B cell (primary cell): Measurements from ENCODE around the gene PAX1. TPM values are rescaled to one million over a fixed set of nuclear protein-coding genes. Genes with fewer than 3 reads are reported as not detected.

Experiments used
- ATAC-seq: fragments of 200-7000 bp; cut with Tn5 transposase; one replicate; pipeline ENCODE4 v1.10.0; 2021; ENCODE audit warnings: low read depth, mild to moderate bottlenecking, moderate number of reproducible peaks, moderate library complexity
- CTCF ChIA-PET: fragments of 350-600 bp; sonication (Branson Sonifier 250); formaldehyde crosslinking; loops from one replicate; lab custom pipeline; 2021; ENCODE audit warnings: antibody characterized with exemption, inconsistent platforms; lab: Charles Lee
- POLR2A ChIA-PET: fragments of 350-600 bp; sonication (Branson Sonifier 250); formaldehyde crosslinking; loops from one replicate; lab custom pipeline; 2021; ENCODE audit warnings: antibody characterized with exemption; lab: Charles Lee
- DNase-seq: peaks from one replicate; pipeline ENCODE4 v3.0.0; 2013
- H2AFZ ChIP-seq: 2 replicates; pipeline ENCODE4 v1.6.1; 2012; ENCODE audit warnings: mild to moderate bottlenecking, low read depth, low read length; ENCODE audit not compliant: insufficient read depth, poor library complexity, severe bottlenecking
- H3K27ac ChIP-seq, 2 donors: 1 replicate in 1 of 2; 2 replicates in 1 of 2; pipeline ENCODE4 v1.5.1; 2012 to 2013; ENCODE audit warnings: low read length in 2 of 2, mild to moderate bottlenecking in 2 of 2, moderate library complexity in 1 of 2
- H3K27me3 ChIP-seq, 4 experiments: fragments of 200-600 bp in 1 of 4; sonication (generic) in 1 of 4; replicated peaks in 1 of 4; 1 replicate in 2 of 4; 2 replicates in 2 of 4; pipeline versions ENCODE4 v1.6.1 to v1.7.0; 2013 to 2016; ENCODE audit warnings: low read length in 3 of 4, mild to moderate bottlenecking in 2 of 4, mixed read lengths in 1 of 4, moderate library complexity in 1 of 4; ENCODE audit not compliant: insufficient read depth in 4 of 4, control insufficient read depth in 3 of 4; ENCODE audit errors: control extremely low read depth in 1 of 4
- H3K36me3 ChIP-seq, 2 experiments: replicated peaks in 1 of 2; 1 replicate in 1 of 2; 2 replicates in 1 of 2; pipeline versions ENCODE4 v1.6.1 to v1.7.1; 2013; ENCODE audit warnings: low read length in 1 of 2; ENCODE audit not compliant: insufficient read depth in 2 of 2, control insufficient read depth in 1 of 2; ENCODE audit errors: control extremely low read depth in 1 of 2, extremely low read depth in 1 of 2
- H3K4me1 ChIP-seq, 2 donors: fragments of 200-600 bp in 1 of 2; sonication (generic) in 1 of 2; 1 replicate in 1 of 2; 2 replicates in 1 of 2; pipeline versions ENCODE4 v1.5.1 to v1.6.1; 2013 to 2017; ENCODE audit warnings: low read length in 2 of 2; ENCODE audit not compliant: control insufficient read depth in 2 of 2, insufficient read depth in 2 of 2
- H3K4me2 ChIP-seq: replicated peaks from 2 replicates; pipeline ENCODE3; 2012; ENCODE audit warnings: mild to moderate bottlenecking, low read depth, low read length; ENCODE audit not compliant: poor library complexity, severe bottlenecking
- H3K4me3 ChIP-seq, 5 experiments: fragments of 200-600 bp in 1 of 5; sonication (generic) in 1 of 5; 1 replicate in 3 of 5; 2 replicates in 2 of 5; pipeline versions ENCODE4 v1.5.1 to v1.7.0; 2011 to 2016; ENCODE audit warnings: low read length in 4 of 5, mild to moderate bottlenecking in 4 of 5, low read depth in 2 of 5, control low read depth in 1 of 5, moderate library complexity in 1 of 5; ENCODE audit not compliant: insufficient read depth in 1 of 5; ENCODE audit errors: control extremely low read depth in 1 of 5, extremely low read depth in 1 of 5
- H3K79me2 ChIP-seq: fragments of 200-600 bp; sonication (generic); one replicate; pipeline ENCODE4 v1.6.0; 2016; ENCODE audit warnings: low read length; ENCODE audit not compliant: control insufficient read depth, insufficient read depth
- H3K9ac ChIP-seq: fragments of 200-600 bp; sonication (generic); 2 replicates; pipeline ENCODE4 v1.6.1; 2017; ENCODE audit warnings: mild to moderate bottlenecking, low read length, moderate library complexity
- H3K9me3 ChIP-seq, 3 donors: one replicate each; pipeline versions ENCODE4 v1.6.1 to v1.7.1; 2013; ENCODE audit warnings: low read length in 2 of 3; ENCODE audit not compliant: control insufficient read depth in 2 of 3, insufficient read depth in 1 of 3; ENCODE audit errors: control extremely low read depth in 1 of 3
- H4K20me1 ChIP-seq: 2 replicates; pipeline ENCODE4 v1.6.0; 2012; ENCODE audit warnings: mild to moderate bottlenecking, low read length; ENCODE audit not compliant: insufficient read depth, control insufficient read depth, poor library complexity, severe bottlenecking
- H3K27ac Mint-ChIP-seq: one replicate; pipeline ENCODE4 v1.8.0; 2021; ENCODE audit warnings: mixed read lengths
- H3K27me3 Mint-ChIP-seq: one replicate; pipeline ENCODE4 v1.8.0; 2021; ENCODE audit warnings: mixed read lengths
- H3K4me1 Mint-ChIP-seq: one replicate; pipeline ENCODE4 v1.8.0; 2021; ENCODE audit warnings: mixed read lengths
- H3K4me3 Mint-ChIP-seq: one replicate; pipeline ENCODE4 v1.8.0; 2021; ENCODE audit warnings: mixed read lengths
- H3K9me3 Mint-ChIP-seq: one replicate; pipeline ENCODE4 v1.8.0; 2022; ENCODE audit warnings: mixed read lengths; ENCODE audit not compliant: insufficient read depth
- CTCF ChIP-seq: fragments of 200-600 bp; IDR thresholded peaks from one replicate; pipeline ENCODE4 v1.8.0; 2022; ENCODE audit warnings: antibody characterized with exemption, mild to moderate bottlenecking
- EZH2 ChIP-seq: IDR thresholded peaks from 2 replicates; pipeline ENCODE4 v1.6.1; 2012; ENCODE audit warnings: borderline replicate concordance, low read depth, mild to moderate bottlenecking, moderate library complexity, low read length; ENCODE audit not compliant: insufficient read depth, poor library complexity, severe bottlenecking
- WGBS: methylation state at CpG from one replicate; pipeline ENCODE4 v1.1.5; 2013; ENCODE audit warnings: missing lambda C conversion rate; ENCODE audit not compliant: insufficient coverage; 5-methylcytosine and 5-hydroxymethylcytosine counted together
- intact Hi-C: fragments of 100-400 bp; cut with micrococcal nuclease; formaldehyde crosslinking; loops from one replicate; pipeline ENCODE4 v1.10.0; 2022
- polyA plus RNA-seq: library from polyadenylated mRNA; depleted of rRNA; stranded (reverse); fragments of >200 nt; gene quantifications from 2 replicates; pipeline ENCODE4 v1.2.3, GENCODE V29; 2012
- total RNA-seq, 2 donors: library from RNA; stranded (reverse); fragments of 120-200 nt in 1 of 2; gene quantifications; 1 replicate in 1 of 2; 2 replicates in 1 of 2; pipeline versions ENCODE4 v1.2.3 to v1.2.4, GENCODE V29; 2013 to 2022

The PAX1 gene
- total and polyA plus RNA-seq, 2 donors (not counting 1 experiment from before 2014, with no cell fraction given) = not detected

GRCh38 chr20:21698494-21699215, 6.8 kb upstream of the PAX1 start:
- Histone ChIP-seq H3K9ac (no peak overlapping the region), H2AFZ (no peak overlapping the region), H3K36me3 (no peaks in the 10 kb centered on the region), H3K4me2 (no peak overlapping the region), H4K20me1 (no peaks in the 10 kb centered on the region), H3K27me3 (peaks cover 0 to 37% (median 17%) of the 10 kb centered on the region in 4 experiments), H3K9me3 (peaks cover 0 to 5% (median 0%) of the 10 kb centered on the region in 3 donors), H3K4me1 (no peaks in the 10 kb centered on the region), H3K4me3 (no peak overlapping the region), H3K27ac (no peak overlapping the region), H3K79me2 (no peaks in the 10 kb centered on the region)
- ATAC-seq (no peak), DNase-seq (no peak)
- 39% methylated on average over 7 of the region's 9 CpGs for WGBS
- ChIA-PET CTCF (no interaction called here), POLR2A (no interaction called here)
- H3K4me3 Mint-ChIP-seq = no peak overlapping the region
- H3K4me1 Mint-ChIP-seq = peaks cover under 1% of the 10 kb centered on the region
- no peak overlapping the region for H3K27ac Mint-ChIP-seq
- H3K27me3 Mint-ChIP-seq = peaks cover 66% of the 10 kb centered on the region
- H3K9me3 Mint-ChIP-seq = no peaks in the 10 kb centered on the region
- intact Hi-C loops = no loop called here
- TF ChIP-seq CTCF = no peak
- no peak for TF ChIP-seq EZH2

GRCh38 chr20:21699216-21699508, 6.3 kb upstream of the PAX1 start:
- POLR2A ChIA-PET = no interaction called here
- H3K27me3 Mint-ChIP-seq = peaks cover 67% of the 10 kb centered on the region
- H3K36me3 ChIP-seq = no peaks in the 10 kb centered on the region
- TF ChIP-seq CTCF (no peak), EZH2 (no peak)
- peaks cover 0 to 42% (median 19%) of the 10 kb centered on the region in 4 experiments for H3K27me3 ChIP-seq
- DNase-seq = no peak
- H3K9ac ChIP-seq = no peak overlapping the region
- H2AFZ ChIP-seq = no peak overlapping the region
- peaks cover 2% of the 10 kb centered on the region for H3K4me1 Mint-ChIP-seq
- H3K4me3 ChIP-seq = no peak overlapping the region
- no peaks in the 10 kb centered on the region for H4K20me1 ChIP-seq
- CTCF ChIA-PET = no interaction called here
- ATAC-seq = no peak
- no peaks in the 10 kb centered on the region for H3K4me1 ChIP-seq
- H3K4me2 ChIP-seq = no peak overlapping the region
- H3K27ac ChIP-seq = no peak overlapping the region
- no peaks in the 10 kb centered on the region for H3K9me3 Mint-ChIP-seq
- H3K9me3 ChIP-seq = peaks cover 0 to 10% (median 0%) of the 10 kb centered on the region in 3 donors
- no peak overlapping the region for H3K4me3 Mint-ChIP-seq
- 27% methylated on average over 2 of the region's 8 CpGs for WGBS
- intact Hi-C loops = no loop called here
- H3K79me2 ChIP-seq = no peaks in the 10 kb centered on the region
- no peak overlapping the region for H3K27ac Mint-ChIP-seq
